Embryonic facial prominence (tissue), 1 donor: ENCODE data around the gene DEPP1.
A peak's percentile ranks its signal among the peaks of the same experiment; 100 is the strongest.
"Not testable (repeated sequence)": the region's sequence is repeated elsewhere in the genome, so short reads cannot be mapped to it uniquely, and the experiment has no call there.

Source experiments
- DNase-seq: peaks from one replicate; pipeline ENCODE4 v3.0.0-alpha.2; 2016; ENCODE audit errors: extremely low spot score

DEPP1 gene, protein sequence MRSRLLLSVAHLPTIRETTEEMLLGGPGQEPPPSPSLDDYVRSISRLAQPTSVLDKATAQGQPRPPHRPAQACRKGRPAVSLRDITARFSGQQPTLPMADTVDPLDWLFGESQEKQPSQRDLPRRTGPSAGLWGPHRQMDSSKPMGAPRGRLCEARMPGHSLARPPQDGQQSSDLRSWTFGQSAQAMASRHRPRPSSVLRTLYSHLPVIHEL

DNA sequence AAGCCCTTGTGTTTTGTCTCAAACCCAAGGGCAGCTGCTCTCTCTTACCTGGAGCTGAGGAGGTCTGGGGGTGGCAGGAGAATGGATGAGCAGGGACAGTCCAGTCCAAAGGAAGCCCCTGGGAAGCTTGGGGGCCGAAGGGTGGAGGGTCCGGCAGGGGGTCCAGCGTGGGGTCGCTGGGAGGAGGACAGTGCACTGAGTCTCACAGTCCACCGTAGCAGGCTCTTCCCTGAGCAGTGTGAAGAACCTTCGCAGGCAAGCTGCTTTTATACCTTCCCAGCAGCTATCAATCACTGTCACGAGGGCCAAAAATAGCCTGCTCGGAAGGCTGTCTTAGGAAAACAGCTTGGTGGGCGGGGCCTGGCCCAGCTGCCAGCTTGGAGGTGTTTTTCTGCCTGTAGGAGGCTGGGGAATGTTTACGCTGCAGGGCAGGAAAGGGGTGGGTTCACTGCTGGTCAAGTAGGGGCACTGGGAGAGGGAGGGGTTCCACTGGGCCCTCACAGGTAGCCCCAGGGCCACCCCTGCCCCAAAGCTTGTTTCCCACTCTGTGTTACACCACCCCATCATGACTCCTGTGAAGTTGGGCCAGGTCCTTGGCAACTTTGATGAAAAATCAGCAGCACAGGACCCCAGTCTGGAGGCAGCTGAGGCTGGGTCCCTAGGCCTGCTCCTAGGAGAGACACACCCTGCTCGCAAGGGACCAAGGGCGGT is at the start of gene DEPP1:
Gene DEPP1, minus strand, starts transcription at position 240 of the 711 bp plus-strand sequence. CDS start 779 bp downstream, outside the sequence.
- peak; percentile 66 for DNase-seq

DNA sequence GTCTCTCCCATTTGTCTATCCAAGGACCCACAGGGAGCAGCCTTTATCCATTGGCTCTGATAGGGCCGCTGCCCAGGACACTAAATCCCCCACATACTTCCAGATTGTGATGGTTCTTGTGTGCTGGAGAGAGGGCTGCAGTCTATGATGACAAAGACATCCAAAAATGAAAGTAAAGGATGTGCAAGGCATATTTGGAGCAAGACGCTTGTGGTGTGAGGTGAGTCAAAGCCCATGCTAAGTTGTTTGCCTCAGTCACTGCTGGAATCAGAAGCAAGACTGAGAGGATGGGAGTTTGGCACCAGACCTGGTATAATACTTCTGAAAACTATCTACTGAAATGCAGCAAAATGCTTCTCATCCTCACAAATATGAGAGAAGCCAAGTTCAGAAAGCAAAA is 44.8 kb upstream of the DEPP1 start:
- no peak for DNase-seq

DNA sequence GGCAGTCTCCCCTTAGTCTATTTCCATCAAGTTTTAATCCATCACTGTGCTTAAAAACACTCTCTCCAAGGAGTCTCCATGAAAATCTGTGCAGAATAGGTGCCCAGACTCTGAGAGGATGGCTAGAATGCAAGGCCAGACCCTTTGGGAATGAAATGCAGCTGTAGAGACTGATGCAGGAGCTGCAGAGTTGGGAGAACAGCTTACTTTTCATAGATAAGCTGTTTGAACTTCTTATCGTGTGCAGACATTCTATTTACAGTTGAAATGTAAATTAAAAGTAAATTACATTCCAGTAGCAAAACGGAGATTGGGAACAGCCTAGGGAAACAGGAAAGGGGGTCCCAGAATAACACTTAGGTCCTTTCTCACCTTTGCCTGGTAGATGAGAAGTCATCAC is 37.0 kb upstream of the DEPP1 start:
- no peak for DNase-seq

DNA sequence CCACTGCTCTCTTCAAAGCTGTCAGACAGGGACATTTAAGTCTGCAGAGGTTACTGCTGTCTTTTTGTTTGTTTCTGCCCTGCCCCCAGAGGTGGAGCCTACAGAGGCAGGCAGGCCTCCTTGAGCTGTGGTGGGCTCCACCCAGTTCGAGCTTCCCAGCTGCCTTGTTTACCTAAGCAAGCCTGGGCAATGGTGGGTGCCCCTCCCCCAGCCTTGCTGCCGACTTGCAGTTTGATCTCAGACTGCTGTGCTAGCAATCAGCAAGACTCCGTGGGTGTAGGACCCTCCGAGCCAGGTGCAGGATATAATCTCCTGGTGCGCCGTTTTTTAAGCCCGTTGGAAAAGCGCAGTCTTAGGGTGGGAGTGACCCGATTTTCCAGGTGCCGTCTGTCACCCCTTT is 35.9 kb upstream of the DEPP1 start:
- DNase-seq: not testable (repeated sequence)

DNA sequence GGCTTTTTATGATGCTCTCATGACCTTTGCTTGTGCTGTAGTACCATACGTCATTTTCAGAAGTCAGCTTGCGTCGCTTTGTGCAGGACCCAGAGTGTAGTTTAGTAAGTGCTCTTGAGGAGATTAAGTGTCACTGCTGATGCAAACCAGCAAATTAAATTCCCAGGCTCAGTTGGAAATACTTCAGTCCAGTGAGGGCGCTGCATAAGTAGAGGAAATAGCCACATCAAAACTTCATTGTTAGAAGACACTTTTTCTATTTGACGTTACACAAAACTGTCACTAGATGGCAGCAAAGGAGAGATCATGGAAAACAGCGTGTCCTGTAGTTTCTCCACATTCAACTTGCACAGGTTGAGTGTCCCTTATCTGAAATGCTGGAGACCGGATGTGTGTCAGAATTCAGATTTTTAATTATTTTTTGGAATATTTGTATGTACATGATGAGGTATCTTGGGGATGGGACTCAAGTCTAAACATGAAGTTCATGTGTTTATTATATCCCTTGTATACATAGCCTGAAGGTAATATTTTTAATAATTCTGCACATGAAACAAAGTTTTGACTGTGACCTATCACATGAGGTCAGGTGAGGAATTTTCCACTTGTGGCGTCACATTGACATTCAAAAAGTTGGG is 30.0 kb upstream of the DEPP1 start:
- peak; percentile 62 for DNase-seq

DNA sequence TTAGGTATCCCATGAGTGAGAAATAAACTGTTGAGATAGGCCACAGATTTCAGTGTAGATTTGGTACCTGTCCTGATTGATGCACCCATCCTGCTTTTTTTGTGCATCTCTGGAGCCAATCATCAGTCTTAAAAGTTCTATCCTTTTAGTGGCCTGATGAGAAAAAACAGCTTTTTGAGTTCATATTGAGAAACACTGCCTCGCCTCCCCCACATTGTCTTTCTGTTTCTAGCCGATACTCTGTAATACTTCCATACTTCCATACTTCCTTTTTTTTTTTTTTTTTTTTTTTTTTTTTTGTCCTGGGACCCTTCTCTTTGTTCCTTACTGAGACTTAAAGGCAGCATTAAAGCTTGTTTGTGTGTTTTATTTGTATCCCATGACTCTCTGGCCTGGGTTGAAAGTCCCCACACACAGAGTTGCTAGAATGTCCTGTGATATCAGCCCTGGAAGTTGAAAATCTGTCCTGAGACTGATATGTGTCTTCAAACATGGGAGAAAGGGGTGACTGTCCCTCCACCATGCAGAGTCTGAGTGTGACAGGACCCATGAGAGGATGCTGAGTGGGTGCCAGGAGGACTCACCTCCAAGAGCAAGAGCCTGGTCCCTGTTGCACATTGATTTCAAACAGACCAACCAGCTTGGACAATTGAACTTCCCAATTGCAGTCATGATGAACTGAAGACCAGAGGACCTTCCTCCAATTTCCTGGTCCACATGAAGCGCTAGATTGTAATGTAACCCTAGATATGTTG is 27.8 kb upstream of the DEPP1 start:
- DNase-seq: no peak

DNA sequence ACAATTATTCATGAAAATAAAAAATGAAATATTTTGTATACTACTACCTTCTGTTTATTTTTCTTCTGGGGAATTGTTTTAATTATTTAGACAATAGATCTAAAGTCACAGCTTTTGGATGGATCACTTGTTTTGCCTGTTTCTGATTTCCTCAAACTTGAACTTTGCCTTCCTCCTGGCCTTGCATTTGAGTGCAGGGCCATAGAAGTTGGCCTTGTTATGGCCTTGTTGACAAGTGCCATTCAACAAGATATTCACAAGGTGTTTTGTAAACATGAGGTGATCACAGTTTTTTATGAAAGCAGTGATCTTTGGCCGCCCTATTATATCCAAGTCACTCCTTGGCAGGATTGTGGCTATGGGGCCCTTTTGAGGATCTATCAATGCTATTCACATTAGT is 26.7 kb upstream of the DEPP1 start:
- DNase-seq: no peak

DNA sequence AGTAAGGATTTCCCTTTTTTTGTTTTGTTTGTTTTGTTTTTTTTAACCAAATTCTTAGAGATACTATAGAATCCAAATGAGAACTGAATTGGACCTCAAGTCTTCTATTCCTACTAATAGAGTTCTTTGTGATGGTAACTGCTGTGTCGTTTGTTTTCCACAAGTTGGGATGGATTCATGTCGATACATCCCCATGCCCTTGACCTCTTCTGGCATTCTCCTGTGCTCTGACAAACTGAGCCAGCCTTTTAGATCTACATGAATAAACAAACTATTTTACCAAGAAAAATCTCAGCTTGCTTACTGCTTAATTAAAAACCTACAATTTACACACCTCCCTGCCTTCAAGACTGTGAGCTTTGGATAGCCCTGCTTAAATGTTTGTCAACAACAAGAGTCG is 26.1 kb upstream of the DEPP1 start:
- DNase-seq: no peak

DNA sequence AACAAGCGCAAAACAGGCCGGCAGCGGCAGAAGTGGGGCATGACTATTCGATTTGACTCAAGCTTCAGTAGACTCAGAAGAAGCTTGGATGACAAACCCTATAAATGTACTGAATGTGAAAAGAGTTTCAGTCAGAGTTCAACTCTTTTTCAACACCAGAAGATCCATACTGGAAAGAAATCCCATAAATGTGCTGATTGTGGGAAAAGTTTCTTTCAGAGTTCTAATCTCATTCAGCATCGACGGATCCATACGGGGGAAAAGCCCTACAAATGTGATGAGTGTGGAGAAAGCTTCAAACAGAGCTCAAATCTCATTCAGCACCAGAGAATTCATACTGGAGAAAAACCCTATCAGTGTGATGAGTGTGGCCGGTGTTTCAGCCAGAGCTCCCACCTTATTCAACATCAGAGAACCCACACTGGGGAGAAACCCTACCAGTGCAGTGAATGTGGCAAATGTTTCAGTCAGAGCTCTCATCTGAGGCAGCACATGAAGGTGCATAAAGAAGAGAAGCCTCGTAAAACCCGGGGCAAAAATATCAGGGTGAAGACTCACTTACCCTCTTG is 24.9 kb upstream of the DEPP1 start:
- no peak for DNase-seq

DNA sequence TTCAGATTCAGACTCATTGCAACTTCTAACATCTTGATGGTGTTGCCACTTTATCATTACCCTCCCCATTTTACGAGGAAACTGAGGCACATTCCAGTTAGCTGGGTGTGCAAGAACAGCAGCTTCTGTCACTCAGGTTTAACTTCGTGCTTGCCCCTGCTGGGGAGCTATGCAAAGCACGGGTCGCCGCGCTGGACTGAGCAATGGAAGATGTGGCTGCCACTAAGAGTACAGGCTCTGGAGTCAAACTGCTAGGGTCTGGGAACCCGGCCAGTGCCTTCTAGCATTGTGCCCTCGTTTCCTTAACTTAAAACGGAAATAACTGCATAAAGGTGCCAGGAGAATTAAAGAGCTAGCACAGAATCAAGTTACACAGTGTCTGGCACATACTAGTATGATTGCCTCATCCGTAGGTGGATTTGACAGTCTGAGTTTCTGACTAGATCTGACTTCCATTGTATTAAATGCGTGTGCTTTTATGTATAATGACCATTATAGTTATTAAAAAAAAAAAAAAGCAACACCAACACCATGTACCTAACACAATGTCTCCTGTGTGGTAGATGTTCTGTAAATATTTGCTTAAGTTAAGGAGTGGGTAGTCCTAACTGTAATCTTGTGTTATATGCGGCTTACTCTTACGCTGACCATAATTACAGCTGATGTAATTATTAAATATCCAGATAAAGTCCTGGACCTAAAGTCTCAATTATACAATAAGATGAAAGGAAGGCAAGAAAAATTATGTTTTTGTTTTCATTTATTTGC is 23.0 kb upstream of the DEPP1 start:
- no peak for DNase-seq

DNA sequence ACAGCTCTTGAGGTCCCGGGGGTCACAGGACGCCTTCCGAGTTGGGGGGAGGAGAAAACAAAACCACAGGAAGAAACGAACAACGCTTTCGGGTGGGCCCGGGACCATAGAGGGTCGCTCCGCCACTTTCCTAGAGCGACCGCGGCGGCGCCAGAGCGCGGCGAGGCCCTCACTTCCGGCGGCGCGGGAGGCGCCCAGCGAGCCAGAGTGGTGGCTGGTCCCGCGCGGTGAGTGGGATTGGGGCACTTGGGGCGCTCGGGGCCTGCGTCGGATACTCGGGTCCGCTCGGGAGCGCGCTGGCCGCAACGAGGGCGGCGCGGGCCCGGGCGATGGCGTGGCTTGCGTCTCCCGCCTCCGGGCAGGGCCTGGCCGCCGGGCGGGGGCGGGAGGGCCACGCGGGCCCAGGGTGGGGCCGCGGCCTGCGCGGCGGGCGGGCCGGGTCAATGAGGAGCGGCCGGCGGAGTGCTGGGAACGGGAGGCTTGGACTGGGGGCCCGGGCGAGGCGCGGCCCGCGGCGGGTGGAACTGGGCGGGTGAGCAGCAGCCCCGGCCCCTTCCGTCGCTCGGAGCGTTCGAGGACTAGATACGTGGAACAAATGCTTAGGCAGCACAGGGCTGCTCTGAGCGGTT is 22.3 kb upstream of the DEPP1 start, which contains the start of gene ZNF22:
Gene ZNF22, plus strand, starts transcription at position 172 of the 629 bp plus-strand sequence. CDS start 2,446 bp downstream, outside the sequence.
- DNase-seq: peak; percentile 80

DNA sequence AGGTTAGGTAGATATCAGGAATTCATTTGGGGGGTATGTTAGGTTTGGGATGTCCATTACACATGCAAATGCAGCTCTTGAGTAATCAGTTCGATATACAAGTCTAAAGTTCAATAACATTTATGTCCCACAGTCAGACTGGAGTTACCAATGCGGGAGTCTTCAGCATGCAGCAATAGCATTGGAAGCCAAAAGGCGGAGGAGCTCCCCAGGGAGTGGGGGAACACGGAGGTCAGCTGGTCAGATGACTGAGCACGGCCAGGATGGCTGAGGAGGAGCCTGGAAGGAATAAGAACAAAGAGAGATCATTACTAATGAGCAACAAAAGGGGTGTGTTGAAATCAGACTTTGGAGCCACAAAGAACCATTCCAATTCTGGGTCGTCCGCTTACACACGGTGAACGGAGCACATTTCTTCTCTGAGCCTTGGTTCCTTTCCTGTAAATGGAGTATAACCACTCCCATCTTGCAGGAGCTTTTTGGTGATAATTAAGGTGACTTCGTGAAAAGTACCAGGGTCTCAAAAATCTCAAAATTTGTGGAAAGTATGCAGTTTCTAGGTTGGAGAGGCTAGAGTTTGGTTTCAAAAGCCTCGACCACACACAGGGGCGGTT is 21.6 kb upstream of the DEPP1 start:
- no peak for DNase-seq

DNA sequence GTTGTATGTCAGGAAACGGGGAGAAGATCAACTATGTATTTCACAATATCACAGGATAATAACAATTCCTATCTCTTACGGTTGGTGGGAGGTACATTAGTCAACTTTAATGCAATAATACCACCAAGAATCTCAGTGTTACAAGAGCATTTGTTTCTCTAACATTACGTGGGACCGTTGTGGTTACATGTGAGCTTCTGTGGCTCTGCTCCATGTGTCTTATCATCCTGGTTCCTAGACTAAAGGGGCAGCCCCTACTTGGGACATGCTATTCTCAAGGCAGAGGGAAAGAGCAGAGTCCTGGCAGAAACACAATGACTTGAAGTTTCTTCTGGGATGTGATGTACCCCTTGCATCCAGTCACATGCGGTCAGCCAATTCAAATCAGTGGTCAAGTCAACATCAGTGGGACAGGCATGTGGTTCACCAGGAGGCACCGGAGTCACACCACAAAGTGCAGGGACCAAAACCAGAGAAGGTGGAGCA is 19.6 kb upstream of the DEPP1 start:
- DNase-seq: no peak

DNA sequence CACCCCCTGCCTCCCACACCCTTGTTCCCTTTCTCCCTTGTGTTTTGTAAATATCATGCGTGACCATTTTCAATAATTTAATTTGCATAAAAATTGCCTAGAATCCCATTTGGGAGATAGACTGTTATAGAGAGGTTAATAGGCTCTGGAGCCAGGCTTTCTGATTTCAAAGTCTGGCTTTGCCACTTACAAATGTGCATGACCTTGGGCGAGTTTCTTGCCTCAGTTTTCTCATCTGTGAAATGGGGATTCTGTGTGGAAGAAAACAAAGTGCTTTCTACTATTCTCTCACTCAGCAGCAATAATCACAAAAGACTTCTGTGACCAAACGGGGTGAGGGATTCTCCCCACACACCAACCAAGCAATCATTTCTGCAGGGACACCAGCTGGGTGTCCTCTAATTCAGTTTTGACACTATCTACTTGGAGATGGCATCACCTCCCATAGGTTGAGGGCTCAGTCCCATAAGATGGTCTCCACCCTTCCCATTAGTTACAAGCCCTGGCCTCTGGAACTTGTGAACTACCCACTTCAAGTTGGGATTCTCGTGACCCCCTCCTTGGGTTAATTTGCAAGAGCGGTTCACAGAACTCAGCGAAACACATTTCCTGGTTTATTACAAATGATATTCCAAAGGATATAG is 18.6 kb upstream of the DEPP1 start:
- no peak for DNase-seq

DNA sequence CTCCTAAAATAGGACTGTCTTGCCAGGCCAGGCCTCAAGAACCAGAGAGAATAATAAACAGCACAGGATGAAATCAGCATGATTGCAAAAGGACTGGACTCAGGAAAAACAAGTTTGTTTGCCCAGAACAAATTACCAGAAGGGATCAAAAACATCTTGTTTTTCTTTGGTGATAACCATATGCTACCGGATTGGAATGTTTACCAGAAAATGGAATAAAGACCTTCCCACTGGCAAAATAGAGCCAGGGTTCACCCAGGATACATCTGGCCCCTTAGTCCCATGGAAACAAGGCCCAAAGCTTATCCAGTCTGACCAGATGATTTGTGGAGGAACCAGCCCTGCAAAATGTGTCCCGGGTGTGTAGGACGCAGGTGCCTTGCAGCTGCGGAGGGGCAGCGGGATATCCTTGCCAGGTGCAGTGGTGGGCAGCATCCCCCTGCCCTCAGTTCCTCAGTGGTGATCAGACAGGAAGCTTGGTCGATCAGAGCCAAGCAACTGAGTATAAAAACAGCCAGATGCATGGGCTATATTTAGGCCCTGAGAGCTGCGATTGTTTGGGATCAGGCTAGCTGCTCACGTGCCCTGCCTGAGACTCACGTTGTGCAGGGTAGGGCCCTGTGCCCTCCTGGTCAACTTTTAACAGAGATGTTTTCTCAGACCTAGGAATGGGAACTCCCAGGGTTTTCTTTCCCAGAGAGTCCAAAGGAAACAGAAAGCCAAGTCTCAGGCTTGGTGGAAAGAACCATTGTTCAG is 17.5 kb upstream of the DEPP1 start:
- DNase-seq: no peak

DNA sequence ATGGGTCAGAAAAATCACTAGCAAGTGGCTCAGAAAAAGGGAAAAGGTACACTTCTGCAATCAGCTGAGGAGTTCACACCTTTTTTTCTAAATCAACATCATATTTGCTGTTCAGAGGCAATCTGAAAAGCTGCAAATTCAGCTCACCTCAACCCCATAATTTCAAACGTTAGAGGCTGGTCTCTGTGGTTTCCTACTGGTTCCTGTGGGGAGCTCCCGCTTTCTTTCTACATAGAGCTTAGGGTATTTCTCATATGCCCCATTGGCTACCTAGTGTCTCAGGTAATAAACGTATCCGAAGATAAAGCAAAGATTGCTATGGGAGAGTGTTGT is 16.9 kb upstream of the DEPP1 start:
- no peak for DNase-seq

DNA sequence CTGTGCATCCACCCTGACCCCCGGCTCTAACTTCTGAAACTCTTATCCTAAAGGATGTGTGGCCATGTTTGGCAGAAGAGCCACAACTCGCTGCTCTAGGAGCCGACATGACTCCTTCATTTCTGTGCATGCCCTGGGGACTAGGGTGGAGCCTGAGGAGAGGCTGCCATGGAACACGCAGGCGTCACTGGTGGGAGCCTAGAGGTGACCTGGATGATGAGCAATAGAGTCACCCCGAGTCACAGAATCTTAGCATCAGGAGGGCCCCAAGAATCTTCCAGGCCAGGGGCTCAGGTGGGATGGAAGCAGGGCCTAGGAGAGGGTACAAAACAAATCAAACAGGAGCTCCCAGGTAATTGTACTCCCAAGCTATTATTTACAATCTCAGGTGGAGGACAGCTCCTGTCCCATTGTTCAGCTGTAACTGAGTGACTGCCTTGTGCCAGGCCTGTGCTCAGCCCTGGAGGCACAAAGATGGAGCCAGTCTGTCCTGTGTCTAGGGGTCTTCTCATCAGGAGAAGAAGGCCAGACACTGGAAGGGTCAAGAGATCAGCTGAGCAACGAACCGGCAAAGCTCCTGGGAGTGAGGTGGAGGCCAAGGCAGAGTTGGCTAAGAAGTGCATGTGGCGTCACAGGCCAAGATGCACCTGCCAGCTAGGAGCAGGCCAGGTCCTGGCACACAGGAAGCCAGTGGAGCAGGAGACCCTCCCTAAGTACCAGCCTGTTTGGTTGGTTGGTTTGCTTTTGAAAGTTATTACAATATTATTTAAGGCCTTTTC is 16.3 kb upstream of the DEPP1 start:
- DNase-seq: no peak
